GM19239 (cell line): Measurements from ENCODE around the gene DNAH17.
A peak's percentile ranks its signal among the peaks of the same experiment; 100 is the strongest.

Experiments
- DNase-seq: peaks from one replicate; pipeline ENCODE4 v3.0.0; 2011; ENCODE audit warnings: low spot score; ENCODE audit not compliant: insufficient read length
- FAIRE-seq: peaks from 2 replicates; lab custom pipeline; 2011; peaks lifted over from hg19 to GRCh38; lab: Jason Lieb, UNC

The DNAH17 gene

DNA sequence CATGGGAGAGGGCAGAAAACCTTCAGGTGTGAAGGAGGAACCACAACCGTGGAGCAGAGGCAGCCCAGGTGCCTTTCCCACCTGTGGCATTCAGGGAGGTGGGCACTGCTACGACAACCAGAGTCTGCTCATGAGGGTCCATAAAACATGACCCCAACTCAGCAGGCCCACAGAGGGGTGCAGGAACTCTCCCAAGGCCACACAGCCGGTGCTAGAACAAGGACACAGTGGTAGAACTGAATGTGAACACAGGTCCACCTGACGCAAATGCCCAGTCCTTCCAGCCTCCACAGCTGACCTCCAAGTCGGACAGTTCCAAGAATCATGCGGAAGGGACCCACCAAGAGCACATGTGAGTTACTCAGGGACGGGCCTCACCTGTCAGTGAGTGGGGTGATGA lies 76.4 kb downstream of the DNAH17 start:
- FAIRE-seq: no peak
- no peak for DNase-seq

GRCh38 chr17:78499715-78500540 lies 77.3 kb downstream of the DNAH17 start:
- no peak for FAIRE-seq
- no peak for DNase-seq

DNA sequence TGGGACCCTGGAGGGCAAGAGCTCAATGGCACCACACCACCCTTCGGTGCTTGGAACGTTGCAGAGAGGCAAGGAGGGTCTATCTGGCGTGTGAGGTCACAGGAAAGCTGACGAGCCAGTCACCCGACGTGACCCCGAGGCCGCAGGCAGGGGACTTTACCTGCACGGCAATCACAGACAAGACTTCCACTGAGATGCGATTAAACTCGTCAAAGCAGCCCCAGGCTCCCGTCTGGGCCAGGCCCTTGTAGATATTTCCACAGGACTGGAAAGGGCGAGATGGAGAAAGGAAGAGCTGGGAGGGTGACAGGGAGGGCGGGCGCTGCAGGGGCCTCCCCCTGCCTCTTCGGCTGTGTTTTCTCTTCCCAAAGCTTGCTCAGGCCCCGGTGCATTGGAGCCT lies 78.3 kb downstream of the DNAH17 start:
- FAIRE-seq (no peak), DNase-seq (no peak)

DNA sequence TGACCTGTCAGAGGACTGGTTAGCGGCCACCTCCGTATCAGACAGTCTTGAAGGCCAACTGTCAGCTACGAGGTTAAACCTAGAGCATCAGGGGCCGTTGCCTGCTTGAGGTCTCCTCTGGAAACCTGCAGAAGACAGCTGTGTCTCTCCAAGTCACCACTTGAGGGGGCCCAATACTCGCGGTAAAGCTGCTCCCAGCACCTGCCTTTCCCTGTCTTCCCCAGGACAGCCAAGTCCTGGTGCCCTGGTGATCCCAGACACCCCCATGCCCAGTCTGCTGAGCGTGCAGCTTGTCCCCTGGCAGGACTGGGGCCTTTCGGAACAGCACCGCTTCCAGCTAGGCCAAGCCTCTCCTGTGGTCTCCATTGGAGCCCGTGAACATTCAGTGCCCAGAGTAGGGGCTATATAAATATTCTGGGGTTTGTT lies 80.1 kb downstream of the DNAH17 start:
- peak; percentile 57 for FAIRE-seq
- peak; percentile 83 for DNase-seq

GRCh38 chr17:78496311-78496710 lies 80.9 kb downstream of the DNAH17 start:
- no peak for FAIRE-seq
- DNase-seq: no peak

DNA sequence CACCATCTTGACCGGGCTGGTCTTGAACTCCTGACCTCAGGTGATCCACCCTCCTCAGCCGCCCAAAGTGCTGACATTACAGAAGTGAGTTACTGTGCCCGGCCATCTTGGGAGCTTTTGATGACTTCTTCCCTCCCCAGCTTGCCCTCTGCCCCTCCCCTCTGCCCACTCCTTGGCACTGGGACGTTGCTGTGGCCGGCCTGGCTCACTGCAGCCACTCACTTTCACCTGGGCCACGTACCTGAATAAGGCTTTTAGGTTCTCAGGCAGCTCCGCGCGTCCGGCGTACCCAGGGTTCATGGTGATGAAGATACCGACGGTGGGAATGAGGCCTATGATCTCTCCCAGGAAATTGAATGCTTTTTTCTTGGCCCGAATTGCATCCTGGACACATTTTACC lies 81.6 kb downstream of the DNAH17 start:
- DNase-seq: no peak
- no peak for FAIRE-seq

DNA sequence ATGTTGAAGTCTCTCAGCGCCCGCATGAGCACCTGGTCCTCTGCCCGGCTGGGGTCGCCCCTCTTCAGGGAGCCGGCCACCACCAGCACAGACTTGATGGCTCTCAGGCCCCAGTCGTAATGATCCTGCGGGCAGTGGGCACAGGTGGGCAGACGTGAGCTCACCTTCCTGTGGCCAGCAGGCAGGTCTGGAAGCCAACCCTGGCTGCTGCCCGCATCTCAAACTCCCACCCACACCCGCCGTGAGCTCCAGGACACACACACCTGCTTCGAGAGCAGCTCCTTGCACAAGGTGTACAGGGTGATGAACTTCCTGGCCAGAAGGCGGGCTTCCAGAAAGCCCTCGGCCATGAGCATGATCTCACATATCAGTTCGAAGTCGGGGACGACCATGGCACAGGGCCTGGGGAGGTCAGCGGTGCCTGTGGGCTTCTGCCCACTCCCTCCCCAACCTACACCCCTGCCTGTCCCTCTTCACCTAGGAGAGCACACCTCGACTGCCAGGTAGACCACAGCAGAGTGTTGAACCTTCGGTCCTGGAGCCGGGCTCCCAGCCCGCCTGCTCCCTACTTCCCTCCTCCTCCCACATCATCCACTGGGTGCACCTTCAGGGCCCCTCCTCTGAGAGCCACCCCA lies 82.4 kb downstream of the DNAH17 start:
- FAIRE-seq: no peak
- no peak for DNase-seq

DNA sequence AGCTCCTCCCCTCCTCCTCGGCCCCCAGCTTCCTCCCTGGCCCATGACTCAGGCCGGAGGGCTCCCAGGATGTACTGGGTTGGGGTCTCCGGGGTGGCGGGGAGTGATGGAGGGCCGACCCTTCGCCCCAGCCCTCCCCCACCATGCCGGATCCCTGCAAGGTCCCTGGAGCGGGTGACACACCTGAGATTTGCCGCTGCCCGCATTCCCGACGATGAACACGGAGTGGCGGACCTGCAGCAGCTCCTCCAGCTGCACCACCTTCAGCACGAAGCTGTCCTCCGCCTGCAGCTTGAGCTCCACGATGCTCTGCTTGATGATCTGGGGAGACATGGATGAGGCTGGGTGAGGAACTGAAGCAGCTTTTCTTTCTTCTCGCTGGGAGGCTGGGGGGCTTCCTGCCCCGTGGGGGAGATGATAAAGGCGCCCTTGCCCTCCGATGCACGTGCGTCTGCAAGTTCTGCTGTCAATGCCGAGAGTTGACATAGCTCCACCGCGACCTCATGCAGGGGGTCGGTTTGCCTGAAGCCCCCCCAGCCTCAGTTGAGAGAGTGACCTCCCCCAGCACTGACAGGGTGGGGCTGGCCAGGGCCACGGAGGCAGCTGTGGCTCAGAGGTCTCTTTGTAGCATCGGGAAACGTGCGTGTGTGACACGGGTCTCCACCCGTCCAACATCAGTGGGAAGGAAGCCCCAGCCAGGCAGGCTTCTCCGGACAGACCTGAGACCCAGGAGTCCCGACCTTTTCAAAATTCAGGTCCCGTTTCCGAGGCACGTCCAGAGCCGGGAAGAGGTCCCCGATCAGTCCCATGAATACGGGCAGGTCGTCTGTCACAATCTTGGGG lies 83.1 kb downstream of the DNAH17 start:
- no peak for FAIRE-seq
- no peak for DNase-seq

- DNase-seq (no peak), FAIRE-seq (no peak)
Measured at GRCh38 chr17:78493450-78493849, 83.7 kb downstream of the DNAH17 start.

DNA sequence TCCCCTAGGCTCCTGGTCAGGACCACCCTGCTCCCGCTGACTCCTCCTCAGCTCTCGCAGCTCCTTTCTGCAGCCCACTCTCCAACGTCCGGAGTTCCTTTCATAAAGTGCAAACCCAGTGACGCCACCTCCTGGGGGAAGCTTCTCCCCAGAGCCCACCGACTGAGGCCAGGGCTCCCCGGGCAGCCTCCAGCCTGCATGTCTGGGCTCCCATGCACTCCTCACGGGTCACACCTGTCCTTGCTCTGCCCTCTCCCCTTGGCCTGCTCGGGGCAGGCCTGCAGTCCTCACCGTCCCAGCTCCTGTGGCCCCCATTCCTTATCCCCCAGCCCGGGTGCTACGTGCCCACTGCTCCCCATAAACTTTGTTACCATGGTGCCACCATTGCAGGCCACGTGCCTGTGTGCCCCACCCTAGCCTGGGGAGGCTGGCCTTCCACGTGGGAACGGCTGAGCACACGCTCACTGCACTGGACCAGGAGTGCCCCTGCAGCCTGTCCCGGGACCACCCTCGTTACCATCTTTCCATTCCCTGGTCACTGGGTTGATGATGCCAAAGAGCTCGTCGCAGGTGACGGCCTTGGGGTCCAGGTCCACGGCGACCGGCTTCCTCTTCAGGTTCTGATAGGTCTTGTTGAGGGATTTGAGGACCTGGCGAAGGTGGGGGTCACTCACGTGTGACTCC lies 84.9 kb downstream of the DNAH17 start:
- DNase-seq (no peak), FAIRE-seq (no peak)

- DNase-seq (no peak), FAIRE-seq (no peak)
Measured at GRCh38 chr17:78491236-78492115, 85.7 kb downstream of the DNAH17 start.

GRCh38 chr17:78490673-78491072 lies 86.5 kb downstream of the DNAH17 start:
- no peak for FAIRE-seq

GRCh38 chr17:78490156-78490555 lies 87.0 kb downstream of the DNAH17 start:
- DNase-seq (no peak), FAIRE-seq (no peak)

More at GRCh38 chr17:78490673-78491072, 86.5 kb downstream of the DNAH17 start:
- DNase-seq: no peak

DNA sequence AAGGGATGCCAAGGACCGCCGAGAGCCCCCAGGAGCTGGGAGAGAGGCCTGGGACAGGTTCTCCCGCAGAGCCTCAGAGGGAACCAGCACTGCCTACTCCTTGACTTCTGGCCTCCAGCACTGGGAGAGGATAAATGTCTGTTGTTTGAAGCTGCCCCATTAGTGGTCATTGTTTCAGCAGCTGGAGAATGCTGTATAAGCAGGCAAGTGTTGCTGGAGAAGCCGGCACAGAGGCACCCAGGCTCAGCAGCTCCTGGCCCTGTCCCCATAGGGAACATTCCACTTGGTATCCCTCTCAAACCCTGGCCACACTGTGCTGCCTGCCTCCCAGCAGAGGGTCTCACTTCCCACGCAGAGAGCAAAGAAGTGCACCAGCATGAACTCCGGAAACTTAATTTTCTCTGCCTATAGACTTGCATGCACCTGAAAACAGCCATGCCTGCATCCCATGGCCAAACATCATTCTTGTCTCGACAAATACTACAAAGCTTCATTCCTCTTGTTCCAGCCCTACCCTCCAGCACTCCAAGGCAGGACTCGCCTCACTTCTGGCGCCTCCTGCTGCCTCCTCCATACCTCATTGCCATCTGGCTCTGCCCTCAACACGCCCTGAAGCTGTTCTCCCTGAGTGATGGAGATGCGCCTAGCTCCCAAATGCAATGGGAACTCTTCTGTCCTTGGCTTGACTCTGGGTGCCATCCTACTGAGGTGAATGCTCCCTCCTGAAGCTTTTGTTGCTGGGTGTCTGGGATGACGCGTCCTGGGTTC lies 88.1 kb downstream of the DNAH17 start:
- no peak for FAIRE-seq

DNA sequence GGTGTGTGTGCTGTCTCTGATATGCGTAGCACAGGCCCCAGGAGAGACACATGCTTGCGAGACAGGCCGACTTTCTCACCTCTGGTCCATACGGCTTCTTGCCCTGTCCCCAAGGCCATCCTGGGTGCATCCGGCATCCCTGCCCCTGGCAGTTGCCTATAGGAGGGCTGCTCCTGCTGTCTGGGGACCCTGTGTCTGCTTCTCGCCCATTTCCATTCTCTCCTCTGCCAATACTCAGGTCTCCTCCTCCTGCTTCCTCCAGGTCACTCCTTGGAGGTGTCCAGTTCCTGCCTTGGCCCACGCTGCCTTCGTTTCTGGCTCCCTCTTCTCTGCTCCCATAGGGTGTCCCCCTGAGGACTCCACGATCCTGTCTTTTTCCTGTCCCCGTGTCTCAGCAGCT lies 89.0 kb downstream of the DNAH17 start:
- DNase-seq: no peak
- no peak for FAIRE-seq

More for the DNA sequence above, 88.1 kb downstream of the DNAH17 start:
- no peak for DNase-seq

- FAIRE-seq (no peak), DNase-seq (no peak)
Measured at GRCh38 chr17:78486946-78487680, 90.1 kb downstream of the DNAH17 start.

DNA sequence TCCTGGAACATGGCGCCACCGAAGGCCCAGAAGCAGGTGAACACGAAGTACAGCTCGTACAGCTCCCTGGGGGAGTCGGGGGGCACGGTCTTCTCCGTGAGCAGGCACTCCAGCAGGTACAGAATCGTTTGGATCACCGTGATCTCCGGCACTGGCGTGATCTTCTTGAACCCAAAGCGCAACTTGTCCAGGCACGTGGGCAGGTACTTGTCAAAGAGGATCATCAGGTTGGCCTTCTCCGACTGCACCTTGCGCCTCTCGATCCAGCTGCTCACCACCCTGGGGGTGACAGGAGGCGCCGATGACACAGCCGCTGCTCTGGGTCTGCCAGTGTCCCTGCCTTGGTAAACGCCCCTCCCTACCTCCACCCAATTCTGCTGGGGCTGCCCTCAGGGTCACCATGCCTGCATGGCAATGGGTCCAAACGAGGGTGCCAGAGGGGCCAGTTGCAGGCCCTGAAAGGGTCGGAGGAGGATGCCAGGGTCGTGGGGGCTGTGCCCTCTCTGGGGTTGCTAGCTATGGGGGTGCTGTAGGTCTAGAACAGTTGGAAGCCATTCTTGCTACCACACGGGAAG lies 90.9 kb downstream of the DNAH17 start:
- FAIRE-seq (no peak), DNase-seq (no peak)
